HEK293T (cell line): ENCODE measurements around the gene CORO1A.
"Not testable (repeated sequence)": the region's sequence is repeated elsewhere in the genome, so short reads cannot be mapped to it uniquely, and the experiment has no call there.

Experiments
- BHLHE40 ChIP-seq: fragments of 450-650 bp; IDR thresholded peaks from 2 replicates; pipeline ENCODE4 v1.6.1; 2016; ENCODE audit warnings: mild to moderate bottlenecking, moderate library complexity, borderline replicate concordance
- CTBP1 ChIP-seq: fragments of 450-650 bp; IDR thresholded peaks from 2 replicates; pipeline ENCODE4 v1.6.1; 2016; ENCODE audit warnings: borderline replicate concordance
- FOXA1 ChIP-seq: fragments of 450-650 bp; IDR thresholded peaks from 2 replicates; pipeline ENCODE4 v1.6.1; 2016; ENCODE audit warnings: mild to moderate bottlenecking
- NFRKB ChIP-seq: fragments of 450-650 bp; IDR thresholded peaks from 2 replicates; pipeline ENCODE4 v1.6.1; 2016; ENCODE audit warnings: mild to moderate bottlenecking, moderate library complexity

GRCh38 chr16:30170145-30170544 lies 13.3 kb upstream of the CORO1A start:
- not testable (repeated sequence) for TF ChIP-seq CTBP1, NFRKB, FOXA1, BHLHE40
